Activated T-helper 17 cell treated with anti-CD3 and anti-CD28 coated beads, Interleukin-2, amount 50 U/mL, for 72 hours (primary cell): Measurements from ENCODE around the gene KIF5B. TPM values are rescaled to one million over a fixed set of nuclear protein-coding genes. Genes with fewer than 3 reads are reported as not detected.
A peak's percentile ranks its signal among the peaks of the same experiment; 100 is the strongest.
"Not testable (repeated sequence)": the region's sequence is repeated elsewhere in the genome, so short reads cannot be mapped to it uniquely, and the experiment has no call there.

Experiments
- ATAC-seq: fragments of 150-1000 bp; cut with Tn5 transposase; replicated peaks from 2 replicates; pipeline ENCODE4 v1.10.0; 2021; ENCODE audit warnings: mild to moderate bottlenecking, moderate library complexity
- H3K27ac Mint-ChIP-seq: one replicate; pipeline ENCODE4 v1.8.0; 2022; ENCODE audit warnings: mixed read lengths
- H3K27me3 Mint-ChIP-seq: one replicate; pipeline ENCODE4 v1.8.0; 2022; ENCODE audit warnings: mixed read lengths
- H3K36me3 Mint-ChIP-seq: one replicate; pipeline ENCODE4 v1.8.0; 2022; ENCODE audit warnings: low read depth, mild to moderate bottlenecking, mixed read lengths
- H3K4me1 Mint-ChIP-seq: one replicate; pipeline ENCODE4 v1.8.0; 2022; ENCODE audit warnings: mixed read lengths
- H3K4me3 Mint-ChIP-seq: one replicate; pipeline ENCODE4 v1.8.0; 2022; ENCODE audit warnings: mild to moderate bottlenecking, mixed read lengths
- H3K9me3 Mint-ChIP-seq: one replicate; pipeline ENCODE4 v1.8.0; 2022; ENCODE audit warnings: mixed read lengths
- total RNA-seq, 2 donors: library from RNA; stranded (reverse); gene quantifications; one replicate each; pipeline ENCODE4 v1.2.3, GENCODE V29; 2022

The KIF5B gene
- total RNA-seq, 2 donors from 2014 or later: 44.7 to 72.2 TPM

GRCh38 chr10:32048282-32048681, 7.9 kb downstream of the KIF5B start:
- Mint-ChIP-seq H3K36me3 (peaks cover 78% of the 10 kb centered on the region), H3K4me3 (no peak overlapping the region), H3K9me3 (no peaks in the 10 kb centered on the region), H3K27ac (peak overlapping the region; percentile 69), H3K4me1 (peaks cover 66% of the 10 kb centered on the region), H3K27me3 (no peaks in the 10 kb centered on the region)
- ATAC-seq: no peak

GRCh38 chr10:32047881-32048280, 8.3 kb downstream of the KIF5B start:
- Mint-ChIP-seq H3K27me3 (no peaks in the 10 kb centered on the region), H3K27ac (peak overlapping the region; percentile 69), H3K36me3 (peaks cover 78% of the 10 kb centered on the region), H3K4me1 (peaks cover 66% of the 10 kb centered on the region), H3K9me3 (no peaks in the 10 kb centered on the region), H3K4me3 (no peak overlapping the region)
- no peak for ATAC-seq

- no peak for ATAC-seq
- Mint-ChIP-seq H3K27ac (peak overlapping the region; percentile 69), H3K4me3 (no peak overlapping the region), H3K27me3 (no peaks in the 10 kb centered on the region), H3K36me3 (peaks cover 92% of the 10 kb centered on the region), H3K9me3 (no peaks in the 10 kb centered on the region), H3K4me1 (peaks cover 66% of the 10 kb centered on the region)
Observed at GRCh38 chr10:32046151-32046550, 10.1 kb downstream of the KIF5B start.

GRCh38 chr10:32042730-32043129, 13.5 kb downstream of the KIF5B start:
- H3K9me3 Mint-ChIP-seq, H3K27me3 Mint-ChIP-seq: not testable (repeated sequence)
- H3K4me1 Mint-ChIP-seq: peaks cover 43% of the 10 kb centered on the region
- peak overlapping the region; percentile 21 for H3K4me3 Mint-ChIP-seq
- peaks cover 95% of the 10 kb centered on the region for H3K36me3 Mint-ChIP-seq
- H3K27ac Mint-ChIP-seq: peak overlapping the region; percentile 20
- peak; percentile 48 for ATAC-seq

- Mint-ChIP-seq H3K4me1 (peaks cover 30% of the 10 kb centered on the region), H3K4me3 (no peak overlapping the region), H3K27ac (peak overlapping the region; percentile 36), H3K27me3 (no peaks in the 10 kb centered on the region), H3K9me3 (no peaks in the 10 kb centered on the region), H3K36me3 (peaks cover 95% of the 10 kb centered on the region)
- no peak for ATAC-seq
Observed at GRCh38 chr10:32041290-32042028, 14.8 kb downstream of the KIF5B start.

- H3K4me3 Mint-ChIP-seq: no peak overlapping the region
- H3K27me3 Mint-ChIP-seq: no peaks in the 10 kb centered on the region
- H3K27ac Mint-ChIP-seq: no peak overlapping the region
- no peak for ATAC-seq
- H3K4me1 Mint-ChIP-seq: peaks cover 18% of the 10 kb centered on the region
- H3K36me3 Mint-ChIP-seq: peaks cover 95% of the 10 kb centered on the region
- no peaks in the 10 kb centered on the region for H3K9me3 Mint-ChIP-seq
Observed at GRCh38 chr10:32039734-32040133, 16.5 kb downstream of the KIF5B start.

GRCh38 chr10:32038777-32039176, 17.4 kb downstream of the KIF5B start:
- H3K9me3 Mint-ChIP-seq: no peaks in the 10 kb centered on the region
- H3K36me3 Mint-ChIP-seq: peaks cover 95% of the 10 kb centered on the region
- no peak overlapping the region for H3K27ac Mint-ChIP-seq
- no peaks in the 10 kb centered on the region for H3K27me3 Mint-ChIP-seq
- H3K4me3 Mint-ChIP-seq: no peak overlapping the region
- no peak for ATAC-seq
- H3K4me1 Mint-ChIP-seq: peaks cover 13% of the 10 kb centered on the region

- ATAC-seq: no peak
- Mint-ChIP-seq H3K9me3 (no peaks in the 10 kb centered on the region), H3K36me3 (peaks cover 98% of the 10 kb centered on the region), H3K27ac (peak overlapping the region; percentile 46), H3K4me1 (peaks cover 5% of the 10 kb centered on the region), H3K27me3 (no peaks in the 10 kb centered on the region), H3K4me3 (no peak overlapping the region)
Observed at GRCh38 chr10:32036922-32037321, 19.3 kb downstream of the KIF5B start.

- Mint-ChIP-seq H3K27me3 (no peaks in the 10 kb centered on the region), H3K27ac (no peak overlapping the region), H3K4me1 (no peaks in the 10 kb centered on the region), H3K4me3 (no peak overlapping the region), H3K36me3 (peaks cover 100% of the 10 kb centered on the region), H3K9me3 (no peaks in the 10 kb centered on the region)
- ATAC-seq: no peak
Observed at GRCh38 chr10:32035038-32035437, 21.2 kb downstream of the KIF5B start.

GRCh38 chr10:32033171-32033570, 23.1 kb downstream of the KIF5B start:
- peaks cover 3% of the 10 kb centered on the region for H3K4me1 Mint-ChIP-seq
- ATAC-seq: no peak
- no peak overlapping the region for H3K4me3 Mint-ChIP-seq

GRCh38 chr10:32031920-32032319, 24.3 kb downstream of the KIF5B start:
- Mint-ChIP-seq H3K9me3 (no peaks in the 10 kb centered on the region), H3K27ac (no peak overlapping the region), H3K4me1 (peaks cover 3% of the 10 kb centered on the region), H3K36me3 (peaks cover 100% of the 10 kb centered on the region), H3K27me3 (no peaks in the 10 kb centered on the region), H3K4me3 (no peak overlapping the region)
- ATAC-seq: no peak

More at GRCh38 chr10:32033171-32033570, 23.1 kb downstream of the KIF5B start:
- H3K27ac Mint-ChIP-seq: no peak overlapping the region
- H3K36me3 Mint-ChIP-seq: peaks cover 100% of the 10 kb centered on the region
- no peaks in the 10 kb centered on the region for H3K27me3 Mint-ChIP-seq
- no peaks in the 10 kb centered on the region for H3K9me3 Mint-ChIP-seq

GRCh38 chr10:32031424-32031823, 24.8 kb downstream of the KIF5B start:
- Mint-ChIP-seq H3K27me3 (no peaks in the 10 kb centered on the region), H3K9me3 (no peaks in the 10 kb centered on the region), H3K36me3 (peaks cover 100% of the 10 kb centered on the region), H3K4me3 (no peak overlapping the region), H3K4me1 (peaks cover 3% of the 10 kb centered on the region), H3K27ac (peak overlapping the region; percentile 3)
- ATAC-seq: no peak

- Mint-ChIP-seq H3K27ac (no peak overlapping the region), H3K4me1 (peaks cover 3% of the 10 kb centered on the region), H3K9me3 (no peaks in the 10 kb centered on the region), H3K4me3 (no peak overlapping the region), H3K36me3 (peaks cover 94% of the 10 kb centered on the region), H3K27me3 (no peaks in the 10 kb centered on the region)
- ATAC-seq: no peak
Observed at GRCh38 chr10:32028710-32029109, 27.5 kb downstream of the KIF5B start.

GRCh38 chr10:32023264-32023663, 33.0 kb downstream of the KIF5B start:
- H3K27ac Mint-ChIP-seq: peak overlapping the region; percentile 66

GRCh38 chr10:32017044-32017443, 39.2 kb downstream of the KIF5B start:
- Mint-ChIP-seq H3K27me3 (no peaks in the 10 kb centered on the region), H3K27ac (no peak overlapping the region), H3K9me3 (no peaks in the 10 kb centered on the region), H3K4me1 (no peaks in the 10 kb centered on the region), H3K36me3 (peaks cover 99% of the 10 kb centered on the region), H3K4me3 (no peak overlapping the region)
- no peak for ATAC-seq

More at GRCh38 chr10:32023264-32023663, 33.0 kb downstream of the KIF5B start:
- peaks cover 4% of the 10 kb centered on the region for H3K4me1 Mint-ChIP-seq
- H3K27me3 Mint-ChIP-seq: no peaks in the 10 kb centered on the region
- no peak for ATAC-seq
- H3K4me3 Mint-ChIP-seq: no peak overlapping the region
- no peaks in the 10 kb centered on the region for H3K9me3 Mint-ChIP-seq
- peaks cover 94% of the 10 kb centered on the region for H3K36me3 Mint-ChIP-seq
